ENCODE measurements around the gene ZBTB40.

The ZBTB40 gene

DNA sequence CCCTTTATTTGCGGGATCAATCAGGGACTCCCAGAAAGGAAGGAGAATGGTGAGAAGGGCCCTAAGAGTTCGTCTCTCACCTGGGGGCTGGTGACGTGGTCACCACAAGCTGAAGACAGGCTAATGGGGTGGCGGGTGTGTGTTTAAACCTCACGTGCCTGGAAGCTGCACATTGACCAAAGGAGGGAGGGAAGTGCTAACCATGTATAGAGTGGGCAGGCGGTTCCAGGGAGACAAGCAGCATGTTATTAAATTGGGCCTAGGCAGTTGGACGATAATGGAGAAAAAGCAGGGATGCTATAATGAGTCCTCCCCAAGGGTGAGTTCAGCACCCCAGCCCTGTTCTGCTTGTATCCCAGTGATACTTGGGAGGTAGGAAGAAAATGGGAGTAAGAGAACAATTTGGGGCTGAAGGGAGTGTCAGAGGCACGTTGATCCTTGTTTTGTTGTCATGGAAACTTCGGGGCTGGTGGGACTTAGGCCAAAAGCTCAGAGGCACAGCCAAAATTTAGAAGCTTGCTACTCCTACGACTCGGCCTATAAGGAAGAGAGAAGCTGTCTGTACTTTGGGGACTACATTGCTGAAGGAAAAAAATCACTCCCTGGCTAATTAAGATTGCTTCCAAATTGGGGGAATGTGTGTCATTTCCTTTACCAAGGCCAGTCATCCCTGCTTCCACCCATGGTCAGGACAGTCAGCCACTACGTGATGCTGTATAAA is 78.4 kb downstream of the ZBTB40 start:
- DNase-seq (ENCODE audit: low spot score): no peak

DNA sequence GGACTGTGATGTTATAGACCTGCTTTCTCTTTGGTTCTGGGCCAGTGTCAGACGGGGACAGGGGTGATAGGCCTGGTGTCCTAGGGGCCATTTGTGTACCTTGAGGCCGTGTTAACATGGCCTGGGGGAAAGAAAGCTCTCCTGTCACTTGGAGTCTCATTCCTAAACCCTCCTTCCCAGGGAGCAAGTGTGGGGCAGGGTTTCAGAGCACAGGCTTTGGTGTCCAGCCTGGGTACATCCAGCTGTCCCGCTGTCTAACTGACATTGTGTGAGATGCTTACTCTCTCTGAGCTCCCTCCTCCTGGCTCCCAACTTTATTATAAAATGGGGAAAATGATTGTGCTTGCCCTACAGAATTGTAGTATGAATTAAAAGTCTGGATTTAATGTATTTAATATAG is 79.1 kb downstream of the ZBTB40 start:
- no peak for DNase-seq (ENCODE audit: low spot score)

DNA sequence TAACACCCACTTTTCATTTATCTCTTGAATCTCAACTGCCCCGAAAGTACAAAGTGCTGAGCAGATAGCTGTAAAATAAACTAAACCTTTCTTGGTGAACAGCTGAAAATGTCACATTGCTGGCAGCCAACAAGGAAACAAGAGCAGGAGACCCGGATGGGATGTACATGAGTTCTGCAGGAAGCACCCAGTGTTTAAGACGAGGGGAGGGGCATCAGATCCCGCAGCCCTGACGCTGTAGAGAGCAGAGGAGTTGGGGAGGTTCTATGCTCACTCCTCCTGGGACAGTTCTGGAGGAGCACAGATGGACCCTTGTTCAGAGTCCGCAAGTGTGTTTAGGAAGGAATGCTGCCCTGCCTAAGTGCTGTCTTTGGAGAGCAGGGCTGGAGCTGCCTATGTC is 79.6 kb downstream of the ZBTB40 start:
- no peak for DNase-seq (ENCODE audit: low spot score)

DNA sequence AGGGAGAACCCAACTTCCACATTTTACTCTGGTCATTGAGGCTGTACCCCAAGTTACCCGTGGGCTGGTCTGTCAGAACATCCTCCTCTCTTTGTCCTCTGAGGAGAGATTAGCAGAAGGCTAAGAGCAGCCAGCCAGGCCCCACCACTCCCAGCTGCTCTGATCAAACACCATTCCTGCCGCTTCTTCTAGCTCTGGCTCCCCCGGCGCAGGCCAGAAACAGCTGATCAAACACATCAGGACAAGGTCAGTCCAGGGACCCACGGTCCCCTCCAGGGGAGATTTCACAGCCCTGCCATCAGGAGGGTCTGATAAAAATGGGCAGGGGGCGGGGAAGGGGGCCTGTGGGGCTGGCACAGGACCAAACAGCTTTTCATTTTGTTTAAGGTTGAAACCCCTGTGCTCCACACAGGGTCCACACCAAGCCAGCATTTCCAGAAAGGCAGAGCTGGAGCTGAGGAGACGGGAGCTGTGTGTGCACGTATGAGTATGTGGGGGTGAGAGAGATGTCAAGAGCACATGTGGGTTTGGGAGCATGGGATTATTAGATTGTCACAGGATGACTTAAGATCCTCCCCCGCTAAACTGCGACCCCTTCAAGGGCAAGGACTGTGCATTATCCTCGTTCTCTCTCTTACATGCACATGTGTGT is 81.7 kb downstream of the ZBTB40 start:
- DNase-seq (ENCODE audit: low spot score): no peak

DNA sequence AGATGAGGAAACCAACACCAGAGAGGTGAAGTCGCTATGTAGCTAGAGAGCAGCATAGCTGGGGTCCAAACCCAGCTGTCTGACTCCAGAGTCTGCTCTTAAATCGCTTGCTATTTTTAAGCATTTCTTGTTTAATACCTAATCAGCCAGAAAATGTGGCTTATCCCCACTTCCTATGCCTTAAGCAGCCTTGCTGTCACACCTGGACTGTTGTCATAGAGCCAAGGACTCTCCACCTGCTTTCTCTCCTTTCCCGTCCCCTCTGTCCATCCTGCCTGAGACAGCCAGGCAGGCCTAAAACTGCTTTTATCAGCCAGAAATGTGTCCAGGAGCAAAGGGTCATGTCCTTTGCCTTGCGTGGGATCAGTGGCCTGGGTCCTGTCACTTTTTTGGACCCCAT is 83.3 kb downstream of the ZBTB40 start:
- DNase-seq (ENCODE audit: low spot score): no peak

DNA sequence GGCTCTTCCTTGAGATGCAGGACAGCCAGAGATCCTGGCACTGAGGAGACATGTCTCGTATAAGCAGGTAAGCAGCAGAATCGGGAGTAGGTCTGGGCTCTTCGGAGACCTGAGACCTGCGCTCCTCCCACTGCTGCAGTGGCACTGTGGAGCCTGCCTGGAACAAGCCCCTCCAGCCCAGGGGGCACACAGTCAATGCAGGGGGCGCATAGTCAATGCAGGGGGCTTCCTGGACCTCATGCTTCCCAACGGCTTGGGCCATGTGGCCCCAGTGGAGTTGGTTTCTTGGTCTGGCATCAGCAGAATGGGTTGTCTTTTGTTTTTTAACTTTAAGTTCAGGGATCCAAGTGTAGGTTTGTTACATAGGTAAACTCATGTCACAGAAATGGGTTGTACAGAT is 83.7 kb downstream of the ZBTB40 start:
- no peak for DNase-seq (ENCODE audit: low spot score)

DNA sequence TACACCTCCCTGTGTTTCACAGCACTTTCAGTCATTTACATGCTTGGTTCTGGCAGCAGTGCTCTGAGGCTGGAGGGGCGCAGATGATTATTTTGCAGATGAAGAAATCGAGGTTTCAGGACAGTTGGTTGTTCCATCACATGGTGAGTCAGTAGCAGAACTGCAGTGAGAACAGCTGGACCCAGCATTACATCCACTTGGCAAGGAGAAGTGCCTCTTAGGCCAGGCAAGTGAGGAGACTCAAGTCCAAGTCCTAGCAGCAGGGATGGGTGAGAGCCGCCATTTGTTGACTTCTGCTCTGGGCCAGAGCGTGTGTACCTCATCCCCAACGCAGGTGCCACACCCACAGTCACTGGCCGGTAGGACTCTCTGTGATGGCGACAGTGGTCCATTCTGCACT is 84.9 kb downstream of the ZBTB40 start:
- DNase-seq (ENCODE audit: low spot score): no peak

DNA sequence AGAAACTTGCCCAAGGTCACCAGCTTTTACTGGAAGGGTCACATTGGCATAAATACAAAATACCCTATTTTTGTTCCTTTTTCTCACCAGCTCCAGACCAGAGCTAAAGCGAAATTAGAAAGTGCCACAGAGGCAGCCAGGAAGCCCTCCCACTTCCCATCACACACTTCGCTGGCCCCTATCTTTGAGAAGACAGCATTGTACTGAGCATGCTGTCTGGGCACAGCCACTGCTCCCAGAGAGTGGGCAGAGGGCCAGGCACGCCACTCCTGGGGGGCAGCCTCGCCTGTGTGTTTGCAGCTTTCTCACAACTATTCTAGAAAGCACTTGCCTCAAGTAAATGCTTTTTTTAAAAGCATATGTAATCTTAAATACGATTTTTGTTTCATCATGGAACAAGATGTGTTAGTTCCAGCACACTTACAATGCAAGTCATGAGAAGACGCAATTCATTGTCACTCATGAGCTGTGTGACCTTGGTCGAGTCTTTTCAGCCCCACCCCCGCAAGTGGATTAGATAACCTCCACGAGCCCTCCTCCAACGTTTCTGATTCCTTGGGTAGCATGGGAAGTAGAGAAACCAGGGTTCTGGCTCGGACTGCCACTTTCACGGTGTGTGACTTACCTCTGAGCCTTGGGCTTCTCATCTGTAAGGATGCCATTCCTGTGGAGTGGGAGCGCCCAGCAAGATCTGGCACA is 85.9 kb downstream of the ZBTB40 start:
- DNase-seq (ENCODE audit: low spot score): no peak

DNA sequence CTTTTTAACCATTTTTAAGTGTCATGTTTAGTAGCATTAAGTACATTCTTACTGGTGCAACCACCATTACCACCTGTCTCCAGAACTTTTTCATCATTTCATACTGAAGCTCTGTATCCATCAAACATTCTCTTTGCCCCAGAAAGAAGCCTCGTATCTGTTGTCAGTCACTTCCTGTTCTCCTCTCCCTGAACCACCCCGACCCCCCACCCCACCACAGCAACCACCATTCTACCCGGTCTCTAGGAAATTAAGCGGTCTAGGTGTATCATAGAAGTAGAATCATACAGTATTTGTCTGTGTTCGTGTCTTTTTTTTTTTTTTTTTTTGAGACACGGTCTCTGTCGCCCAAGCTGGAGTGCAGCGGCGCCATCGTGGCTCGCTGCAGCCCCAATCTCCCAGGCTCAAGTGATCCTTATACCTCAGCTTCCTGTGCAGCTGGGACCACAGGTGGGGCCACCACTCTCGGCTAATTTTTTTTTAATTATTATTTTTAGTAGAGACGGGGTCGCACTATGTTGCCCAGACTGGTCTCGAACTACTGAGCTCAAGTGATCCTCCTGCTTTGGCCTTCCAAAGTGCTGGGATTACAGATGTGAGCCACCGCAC is 88.0 kb downstream of the ZBTB40 start:
- no peak for DNase-seq (ENCODE audit: low spot score)

DNA sequence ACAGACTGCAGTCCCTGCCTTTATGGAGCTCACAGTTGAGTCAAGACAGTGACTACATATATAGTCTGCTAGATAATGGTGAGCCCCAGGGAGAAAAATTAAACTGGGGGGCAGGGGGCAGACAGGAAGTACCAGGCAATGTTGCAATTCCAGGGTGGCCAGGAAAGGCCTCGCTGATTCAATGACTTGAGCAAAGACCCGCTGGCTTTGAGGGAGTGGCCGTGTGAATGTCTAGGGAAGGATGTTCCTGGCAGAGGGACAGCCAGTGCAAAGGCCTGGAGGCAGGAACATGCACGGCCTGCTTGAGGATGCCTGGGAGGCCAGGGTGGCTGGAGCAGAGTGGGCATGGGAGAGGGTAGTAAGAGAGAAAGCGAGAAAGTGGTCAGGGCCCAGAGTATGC is 88.7 kb downstream of the ZBTB40 start:
- DNase-seq (ENCODE audit: low spot score): no peak

DNA sequence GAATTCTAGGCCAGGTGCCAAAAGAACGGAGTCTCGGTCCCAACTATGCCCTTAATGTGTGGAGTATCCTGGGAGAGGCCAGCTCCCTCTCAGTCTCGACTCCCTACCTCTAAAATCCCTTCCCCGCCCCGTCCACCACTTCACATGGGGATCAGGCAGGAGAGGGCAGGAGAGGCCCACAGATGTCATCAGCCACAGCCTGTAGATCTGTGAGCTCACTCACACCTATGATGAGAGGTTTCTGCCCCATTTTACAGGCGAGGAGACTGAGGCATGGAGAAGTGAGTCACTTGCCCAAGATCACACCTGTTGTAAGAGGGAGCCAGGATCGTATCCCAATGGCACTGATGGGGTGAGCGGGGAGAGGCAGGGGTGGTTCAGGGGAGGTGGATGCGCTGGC is 91.2 kb downstream of the ZBTB40 start:
- no peak for DNase-seq (ENCODE audit: low spot score)

DNA sequence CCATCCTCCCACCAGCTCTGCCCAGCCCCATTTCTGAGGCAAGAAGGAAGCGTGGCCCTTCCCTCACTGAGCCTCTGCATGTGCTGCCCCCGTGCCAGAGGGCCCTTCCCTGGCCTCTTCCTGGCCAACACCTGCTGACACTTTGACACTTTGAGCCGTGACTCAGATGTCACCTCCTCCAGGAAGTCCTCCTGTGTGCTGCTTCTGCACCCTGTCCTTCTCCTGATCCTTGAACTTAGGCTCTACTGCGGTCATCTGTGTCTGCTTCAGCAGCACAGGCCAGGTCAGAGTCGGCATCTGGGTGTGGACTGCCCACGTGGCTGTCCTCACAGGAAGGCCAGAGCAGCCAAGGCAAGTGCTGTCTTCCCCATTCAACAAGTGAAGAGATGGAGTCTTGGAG is 92.0 kb downstream of the ZBTB40 start:
- no peak for DNase-seq (ENCODE audit: low spot score)

DNA sequence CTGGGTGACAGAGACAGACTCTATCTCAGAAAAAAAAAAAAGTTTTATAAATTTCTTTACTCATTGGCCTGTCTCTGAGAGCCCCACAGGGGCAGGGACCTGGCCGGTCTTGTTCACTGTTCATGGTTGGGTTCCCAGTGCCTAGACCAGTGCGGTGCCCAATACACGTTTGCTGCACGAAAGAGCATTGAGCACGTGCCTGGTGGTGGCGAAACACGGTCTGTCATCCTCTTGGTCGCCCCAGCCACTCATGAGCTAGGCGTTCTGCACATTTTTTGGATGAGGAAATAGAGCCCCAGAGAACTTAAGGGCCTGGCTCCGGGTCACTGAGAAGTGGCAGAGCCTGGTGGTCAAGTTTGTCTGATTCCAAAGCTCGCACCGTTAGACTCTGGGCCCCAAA is 93.0 kb downstream of the ZBTB40 start:
- no peak for DNase-seq (ENCODE audit: low spot score)

DNA sequence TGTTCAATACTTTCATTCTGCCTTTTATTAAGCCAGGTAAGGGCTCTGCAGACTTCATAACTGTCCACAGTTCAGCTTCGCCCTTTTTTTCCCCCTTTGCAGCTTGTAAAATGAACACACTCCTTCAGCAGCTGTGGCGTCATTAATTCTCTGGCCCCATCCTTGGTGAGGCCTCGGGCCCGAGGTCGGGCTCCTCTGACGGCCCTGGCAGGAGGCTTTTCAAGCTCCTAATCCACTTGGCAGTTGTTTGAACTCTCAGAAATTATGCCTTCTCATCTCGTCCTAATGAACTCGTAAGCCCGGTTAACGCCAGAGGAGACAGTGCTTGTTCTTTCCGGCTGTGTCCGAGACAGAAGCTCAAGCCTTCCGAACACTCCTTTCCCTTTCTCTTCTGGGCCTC is 93.5 kb downstream of the ZBTB40 start:
- DNase-seq (ENCODE audit: low spot score): no peak

DNA sequence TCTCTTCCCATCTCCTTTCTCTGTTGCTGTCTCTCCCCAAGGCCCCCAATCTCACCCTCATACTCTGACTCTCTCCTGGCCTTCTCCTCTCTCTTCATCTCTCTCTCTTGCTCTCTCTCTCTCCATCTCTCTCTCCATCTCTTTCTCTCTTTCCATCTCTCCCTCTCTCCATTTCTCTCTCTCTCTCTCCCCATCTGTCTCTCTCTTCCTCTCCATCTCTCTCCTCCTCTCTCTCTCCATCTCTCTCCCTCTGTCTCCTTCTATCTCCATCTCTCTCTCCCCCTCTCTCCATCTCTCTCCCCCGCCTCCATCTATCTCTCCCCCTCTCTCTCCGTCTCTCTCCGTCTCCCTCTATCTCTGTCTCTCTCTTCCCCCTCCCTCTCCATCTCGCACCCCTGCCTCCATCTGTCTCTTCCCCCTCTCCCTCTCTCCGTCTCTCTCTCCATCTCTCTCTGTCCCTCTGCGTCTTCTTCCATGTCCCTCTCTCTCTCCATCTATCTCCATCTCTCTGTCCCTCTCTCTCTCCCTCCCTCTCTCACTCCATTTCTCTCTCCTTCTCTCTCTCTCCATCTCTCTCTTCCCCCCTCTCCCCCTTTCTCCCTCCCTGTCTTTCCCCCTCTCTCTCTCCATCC is 95.7 kb downstream of the ZBTB40 start:
- DNase-seq (ENCODE audit: low spot score): no peak

DNA sequence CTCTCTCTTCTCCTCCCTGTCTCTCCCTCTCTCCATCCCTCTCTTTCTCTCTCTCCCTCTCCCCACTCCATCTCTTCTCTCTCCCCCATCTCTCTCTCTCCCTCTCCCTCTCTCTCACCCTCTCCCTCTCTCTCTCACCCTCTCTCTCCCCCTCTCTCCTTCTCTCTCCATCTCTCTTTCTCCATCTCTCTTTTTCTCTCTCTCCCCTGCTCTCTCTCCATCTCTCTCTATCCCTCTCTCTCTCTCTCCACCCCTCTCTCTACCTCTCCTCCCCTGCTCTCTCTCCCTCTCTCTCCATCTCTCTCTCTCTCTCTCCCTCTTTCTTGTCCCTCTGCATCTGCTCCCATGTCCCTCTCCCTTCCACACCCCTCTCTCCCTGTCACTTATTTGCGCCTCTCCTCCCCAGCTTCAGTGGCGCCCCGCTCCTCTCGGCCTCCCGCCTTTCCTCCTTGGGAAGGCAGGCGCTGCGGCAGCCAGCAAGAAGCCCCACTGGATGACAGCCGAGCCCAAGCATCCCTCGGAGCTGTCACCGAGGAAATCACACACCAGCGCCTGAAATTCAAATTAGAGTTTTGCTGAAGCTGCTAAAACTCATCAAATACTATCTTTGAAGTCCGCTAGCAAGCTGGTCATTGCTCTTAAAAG is 96.3 kb downstream of the ZBTB40 start:
- no peak for DNase-seq (ENCODE audit: low spot score)

DNA sequence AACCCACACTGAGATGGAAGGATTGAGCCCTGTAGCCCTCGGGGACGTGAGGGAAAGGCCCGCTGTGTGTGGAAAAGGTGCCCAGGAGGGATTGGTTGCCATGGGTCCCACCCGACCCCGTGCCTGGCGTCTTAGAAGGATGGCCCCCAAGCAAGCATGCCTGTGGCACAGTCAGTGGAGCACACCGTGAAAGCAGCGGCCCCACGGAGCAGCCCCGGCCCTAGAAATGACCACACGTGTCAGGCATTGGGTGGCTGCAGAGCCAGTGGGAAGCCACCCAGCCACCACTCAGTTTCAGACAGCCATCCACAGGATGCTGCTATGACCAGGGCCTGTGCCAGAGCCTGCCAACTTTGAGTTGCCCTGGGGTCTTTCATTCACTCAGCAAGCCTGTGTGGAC is 98.4 kb downstream of the ZBTB40 start:
- no peak for DNase-seq (ENCODE audit: low spot score)

DNA sequence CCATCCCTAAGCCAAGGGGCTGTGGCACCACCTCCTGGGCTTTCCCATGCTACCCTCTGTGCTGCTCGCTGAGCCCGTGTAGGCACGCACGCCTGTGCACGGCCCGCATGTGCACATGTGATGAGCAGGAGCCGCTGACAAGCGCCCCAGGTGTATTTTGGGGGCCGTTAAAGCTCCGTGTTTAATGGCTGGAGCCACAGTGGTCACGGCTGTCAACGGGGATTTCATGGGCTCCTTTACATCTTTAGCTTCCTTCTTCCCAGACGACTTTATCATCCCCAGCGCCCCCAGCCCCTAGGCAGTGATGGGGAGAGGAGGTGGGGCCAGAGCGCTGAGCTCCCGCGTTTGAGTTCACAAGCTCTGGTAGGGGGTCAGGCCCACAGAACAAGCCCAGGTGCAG is 99.9 kb downstream of the ZBTB40 start:
- no peak for DNase-seq (ENCODE audit: low spot score)

DNA sequence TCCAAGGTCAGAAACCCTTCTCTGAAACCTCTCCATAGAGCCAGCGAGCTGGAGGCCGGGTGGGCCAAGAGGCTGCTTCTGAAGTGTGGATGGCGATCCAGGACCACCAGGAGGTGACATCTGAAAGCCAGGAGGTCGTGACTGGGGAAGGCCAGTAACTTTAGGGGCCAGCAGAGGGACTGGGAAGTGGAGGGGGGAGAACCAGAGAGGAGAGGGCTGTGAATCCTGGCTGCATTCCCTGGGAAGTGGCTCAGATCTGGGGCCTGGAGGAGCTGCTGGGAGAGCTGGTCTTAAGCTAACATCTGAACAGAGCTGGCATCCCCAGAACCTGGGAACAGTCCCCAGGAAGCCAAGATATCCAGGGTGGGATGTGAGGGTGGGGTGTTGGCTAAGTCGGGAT is 100.4 kb downstream of the ZBTB40 start:
- DNase-seq (ENCODE audit: low spot score): no peak

DNA sequence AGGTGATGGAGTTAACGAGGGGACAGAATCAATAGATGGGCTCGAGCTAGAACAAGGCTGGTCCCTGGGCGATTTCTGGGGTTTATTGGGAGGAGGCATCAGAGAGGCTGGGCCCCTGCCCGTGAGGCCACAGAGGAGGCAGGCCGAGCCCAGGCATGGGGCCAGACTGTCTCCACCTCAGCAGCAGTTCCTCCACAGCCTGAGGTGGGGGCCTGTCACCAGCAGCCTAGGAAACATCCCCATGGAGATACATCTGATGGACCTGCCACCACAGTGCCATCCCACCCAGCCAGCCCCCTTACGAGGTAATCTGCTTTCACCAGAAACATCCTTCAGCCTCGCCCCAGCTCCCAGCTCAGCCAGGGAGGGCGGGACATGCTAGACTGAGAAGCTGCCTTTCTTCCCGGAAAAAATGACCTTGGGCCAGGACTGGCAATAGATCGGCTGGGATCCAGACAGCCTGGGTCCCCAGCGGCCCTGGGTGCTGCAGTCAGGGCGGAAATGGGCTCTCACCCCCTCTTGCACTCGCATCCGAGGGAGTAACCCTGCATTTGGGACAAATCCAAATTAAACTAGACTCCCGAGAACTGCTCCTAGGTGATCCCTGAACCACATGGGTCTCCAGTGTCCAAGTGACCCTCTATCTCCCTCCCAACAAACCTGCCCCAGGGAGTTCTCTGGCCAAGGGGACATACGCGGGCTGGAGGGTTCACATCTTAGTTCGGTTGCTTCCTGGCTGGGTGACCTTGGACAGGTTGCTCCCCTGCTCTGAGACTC is 101.6 kb downstream of the ZBTB40 start:
- no peak for DNase-seq (ENCODE audit: low spot score)

DNA sequence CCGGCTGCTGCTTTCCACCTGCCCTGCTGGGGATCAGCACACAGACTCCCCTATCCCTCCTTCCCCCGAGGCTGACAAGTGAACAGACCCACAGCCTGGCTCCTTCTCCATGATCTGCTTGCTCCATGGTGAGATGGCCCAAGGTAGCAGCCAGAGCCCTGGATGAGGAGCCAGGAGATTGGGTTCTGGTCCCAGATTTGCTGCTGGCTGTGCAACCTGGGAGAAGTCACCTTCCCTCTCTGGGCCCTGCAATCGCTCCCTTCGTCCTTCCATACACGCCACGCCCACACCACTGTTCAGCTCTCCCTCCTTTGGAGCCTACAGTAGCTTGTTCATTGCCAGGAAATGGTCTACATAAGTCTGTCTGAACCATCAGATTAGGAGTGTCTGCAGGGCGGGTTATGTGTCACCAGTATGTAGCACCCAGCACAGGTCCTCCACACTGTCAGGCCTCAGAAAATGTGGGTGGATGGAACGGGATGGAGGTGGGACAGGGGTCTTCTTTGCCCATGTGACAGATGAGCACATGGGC is 102.4 kb downstream of the ZBTB40 start:
- no peak for DNase-seq (ENCODE audit: low spot score)
